Sigmoid colon (tissue), 7 donors: Measurements from ENCODE around the gene CHN2. TPM values are rescaled to one million over a fixed set of nuclear protein-coding genes. Genes with fewer than 3 reads are reported as not detected.

ENCODE experiments used
- DNase-seq: peaks from one replicate; pipeline ENCODE4 v3.0.0-alpha.2; 2019
- H3K27ac ChIP-seq, 4 donors: fragments of 200-600 bp; sonication (generic); one replicate each; pipeline ENCODE4 v1.5.1; 2016 to 2019; ENCODE audit warnings: mild to moderate bottlenecking in 1 of 4
- H3K27me3 ChIP-seq, 3 donors: fragments of 200-600 bp; sonication (generic); one replicate each; pipeline ENCODE4 v1.5.1; 2019; ENCODE audit warnings: mild to moderate bottlenecking in 1 of 3
- H3K36me3 ChIP-seq, 4 donors: fragments of 200-600 bp; sonication (generic); one replicate each; pipeline ENCODE4 v1.5.1; 2016 to 2019
- H3K4me1 ChIP-seq, 4 donors: fragments of 200-600 bp; sonication (generic); one replicate each; pipeline ENCODE4 v1.5.1; 2017 to 2019
- H3K4me3 ChIP-seq, 4 donors: fragments of 200-600 bp; sonication (generic); one replicate each; pipeline ENCODE4 v1.5.1; 2017 to 2019; ENCODE audit warnings: mild to moderate bottlenecking in 2 of 4, moderate library complexity in 1 of 4
- H3K9me3 ChIP-seq, 4 donors: fragments of 200-600 bp in 3 of 4; sonication (generic) in 3 of 4; one replicate each; pipeline versions ENCODE4 v1.5.1 to v1.6.1; 2013 to 2019
- EP300 ChIP-seq, 4 donors: sonication (generic); formaldehyde crosslinking; IDR thresholded peaks; one replicate each; pipeline ENCODE4 v1.6.1; 2017; ENCODE audit warnings: antibody characterized with exemption in 4 of 4
- POLR2A ChIP-seq, 2 donors: fragments of 450-650 bp; IDR thresholded peaks; one replicate each; pipeline ENCODE4 v1.6.1; 2016; ENCODE audit warnings: antibody characterized with exemption in 2 of 2, mild to moderate bottlenecking in 2 of 2, moderate library complexity in 2 of 2
- POLR2AphosphoS5 ChIP-seq, 4 donors: sonication (generic); formaldehyde crosslinking; IDR thresholded peaks; one replicate each; pipeline ENCODE4 v1.6.1; 2017; ENCODE audit warnings: antibody characterized with exemption in 4 of 4
- WGBS, 2 donors: extraction: QIAGEN DNeasy Blood & Tissue Kit; methylation state at CpG; one replicate each; pipeline ENCODE4 v1.1.7; 2013; 5-methylcytosine and 5-hydroxymethylcytosine counted together
- intact Hi-C: fragments of 100-400 bp; cut with DNase I; formaldehyde crosslinking; loops from one replicate; pipeline ENCODE4 v1.15.1; 2023
- polyA plus RNA-seq, 3 donors: library from polyadenylated mRNA; stranded (reverse); fragments of 200-250 nt; gene quantifications; one replicate each; pipeline ENCODE4 v1.2.3, GENCODE V29; 2013
- total RNA-seq, 4 donors: library from RNA; depleted of rRNA; stranded (reverse); fragments of >200 nt; gene quantifications; one replicate each; pipeline ENCODE4 v1.1.0, GENCODE V29; 2016
- TF ChIP-seq, protein P1 (sequence below), 4 experiments: fragments of 450-650 bp in 3 of 4; fragments of 200-600 bp in 1 of 4; IDR thresholded peaks; one replicate each; pipeline ENCODE4 v1.5.1; 2016 to 2019; ENCODE audit warnings: antibody characterized with exemption in 4 of 4, mild to moderate bottlenecking in 3 of 4, moderate library complexity in 2 of 4
- donor health status: healthy with polysubstance abuse.
- donor health status: Bipolar disorder and iron deficiency.
- donor health status: healthy.

The CHN2 gene
- total and polyA plus RNA-seq, 7 donors = 4.2 to 37.7 (median 15.8) TPM

DNA sequence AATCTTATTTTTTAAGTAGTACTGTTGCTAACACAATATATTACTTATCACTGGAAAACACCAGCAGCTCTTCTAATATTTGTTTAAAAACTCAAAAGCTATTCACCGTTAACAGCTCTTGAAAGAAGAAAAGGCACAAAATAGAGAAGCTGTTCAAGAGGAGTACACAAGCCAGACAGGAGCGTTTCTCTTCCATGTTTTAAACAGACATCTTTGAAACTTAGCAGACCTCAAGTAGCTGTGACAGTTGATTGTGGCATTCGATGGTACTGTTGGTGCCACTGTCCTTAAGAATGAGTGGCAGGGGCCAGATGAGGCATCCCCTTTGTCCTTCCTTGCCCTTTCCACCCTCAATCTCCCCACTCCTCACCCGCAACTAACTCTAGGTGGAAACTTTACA is 287.5 kb downstream of the CHN2 start:
- intact Hi-C loops = loop anchor here (5.0 kb wide), 1 partner anchor 80 kb away; the partner anchor contains the start of gene PRR15
- Histone ChIP-seq H3K27ac (peak overlapping the region; percentile 24 to 91 (median 69)), H3K4me1 (peaks cover 0 to 72% (median 59%) of the 10 kb centered on the region in 4 donors)

DNA sequence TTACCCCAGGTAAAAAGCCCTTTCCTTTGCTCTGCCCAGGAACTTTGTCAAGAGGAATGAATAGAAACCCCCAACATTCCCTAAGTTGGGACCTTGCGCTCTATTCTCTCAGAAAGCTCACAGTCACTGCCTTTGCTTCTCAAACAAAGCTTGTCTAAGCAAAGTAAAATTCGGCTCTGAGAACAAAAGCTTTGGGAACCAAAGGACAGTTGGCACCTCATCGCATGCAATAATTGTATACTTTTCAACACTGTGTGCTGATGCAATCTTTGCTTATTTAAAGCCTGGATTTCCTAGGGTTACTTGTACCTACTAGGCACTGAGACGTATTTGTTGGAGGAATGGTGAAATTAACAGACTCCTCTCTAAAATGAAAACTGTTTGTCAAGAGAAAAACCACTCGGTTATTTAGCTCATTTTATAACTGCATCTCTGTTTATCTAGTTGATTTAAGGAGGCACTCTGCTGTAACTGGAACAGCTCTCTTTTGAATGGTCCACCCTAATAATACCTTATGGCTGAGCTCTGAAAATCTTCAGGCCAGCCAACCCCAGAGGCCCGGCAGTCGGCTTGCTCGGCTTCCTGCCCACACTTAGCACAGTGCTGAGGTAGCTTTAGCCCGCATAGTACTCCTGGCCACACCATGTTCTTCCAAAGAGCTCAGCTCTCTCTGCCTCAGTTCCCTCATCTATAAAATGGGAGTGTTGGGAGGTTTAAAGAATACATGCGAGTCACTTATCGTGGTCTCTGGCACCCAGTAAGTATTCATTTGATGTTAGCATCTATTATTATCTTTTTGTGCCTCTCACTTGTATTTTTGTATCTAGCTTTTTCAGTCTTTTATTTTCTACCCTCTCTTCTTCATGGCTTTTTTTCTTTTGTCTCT is 288.9 kb downstream of the CHN2 start:
- WGBS, 2 donors = 72 to 79% methylated on average over 11 of the region's 11 CpGs
- H3K4me3 ChIP-seq = no peak overlapping the region

More for the DNA sequence above, 287.5 kb downstream of the CHN2 start:
- 87 to 92% methylated on average over 4 of the region's 4 CpGs for WGBS, 2 donors
- H3K4me3 ChIP-seq = no peak overlapping the region
- TF ChIP-seq, protein P1, sequence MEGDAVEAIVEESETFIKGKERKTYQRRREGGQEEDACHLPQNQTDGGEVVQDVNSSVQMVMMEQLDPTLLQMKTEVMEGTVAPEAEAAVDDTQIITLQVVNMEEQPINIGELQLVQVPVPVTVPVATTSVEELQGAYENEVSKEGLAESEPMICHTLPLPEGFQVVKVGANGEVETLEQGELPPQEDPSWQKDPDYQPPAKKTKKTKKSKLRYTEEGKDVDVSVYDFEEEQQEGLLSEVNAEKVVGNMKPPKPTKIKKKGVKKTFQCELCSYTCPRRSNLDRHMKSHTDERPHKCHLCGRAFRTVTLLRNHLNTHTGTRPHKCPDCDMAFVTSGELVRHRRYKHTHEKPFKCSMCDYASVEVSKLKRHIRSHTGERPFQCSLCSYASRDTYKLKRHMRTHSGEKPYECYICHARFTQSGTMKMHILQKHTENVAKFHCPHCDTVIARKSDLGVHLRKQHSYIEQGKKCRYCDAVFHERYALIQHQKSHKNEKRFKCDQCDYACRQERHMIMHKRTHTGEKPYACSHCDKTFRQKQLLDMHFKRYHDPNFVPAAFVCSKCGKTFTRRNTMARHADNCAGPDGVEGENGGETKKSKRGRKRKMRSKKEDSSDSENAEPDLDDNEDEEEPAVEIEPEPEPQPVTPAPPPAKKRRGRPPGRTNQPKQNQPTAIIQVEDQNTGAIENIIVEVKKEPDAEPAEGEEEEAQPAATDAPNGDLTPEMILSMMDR (IDR thresholded peaks at IDR 0.05) = no peak
- TF ChIP-seq POLR2AphosphoS5 (IDR thresholded peaks at IDR 0.05) = peak in 2 of 4 donors; percentile 49 to 54
- no peak for TF ChIP-seq EP300 (IDR thresholded peaks at IDR 0.05)
- no peak for TF ChIP-seq POLR2A (IDR thresholded peaks at IDR 0.05)
- no peaks in the 10 kb centered on the region for H3K9me3 ChIP-seq
- no peaks in the 10 kb centered on the region for H3K36me3 ChIP-seq
- DNase-seq = no peak
- H3K27me3 ChIP-seq = no peaks in the 10 kb centered on the region

DNA sequence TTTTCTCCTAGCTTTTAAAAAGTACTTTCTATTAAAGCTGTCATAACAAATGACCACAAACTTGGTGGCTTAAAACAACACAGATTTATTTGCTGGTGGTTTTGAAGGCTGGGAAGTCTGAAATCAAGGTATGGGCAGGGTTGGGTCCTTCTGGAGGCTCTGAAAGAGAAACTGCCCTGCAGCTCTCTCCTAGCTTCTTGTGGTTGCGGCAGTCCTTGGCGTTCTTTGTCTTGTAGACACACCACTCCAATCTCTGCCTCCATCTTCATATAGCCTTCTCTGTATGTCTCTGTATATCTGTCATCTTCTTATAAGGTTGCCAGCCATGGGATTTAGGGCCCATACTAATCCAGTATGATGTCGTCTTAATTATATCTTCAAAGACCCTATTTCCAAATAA is 289.7 kb downstream of the CHN2 start:
- Histone ChIP-seq H3K27ac (peak overlapping the region in 3 of 4 donors; percentile 18 to 91 (median 69)), H3K27me3 (no peaks in the 10 kb centered on the region), H3K4me1 (peaks cover 0 to 81% (median 70%) of the 10 kb centered on the region in 4 donors), H3K4me3 (no peak overlapping the region), H3K9me3 (no peaks in the 10 kb centered on the region), H3K36me3 (no peaks in the 10 kb centered on the region)
- intact Hi-C loops = loop anchor here (5.0 kb wide), 1 partner anchor 78 kb away; the partner anchor contains the start of gene PRR15
- no peak for TF ChIP-seq POLR2A (IDR thresholded peaks at IDR 0.05)
- no peak for TF ChIP-seq EP300 (IDR thresholded peaks at IDR 0.05)
- TF ChIP-seq, protein P1 (IDR thresholded peaks at IDR 0.05) = no peak
- no peak for TF ChIP-seq POLR2AphosphoS5 (IDR thresholded peaks at IDR 0.05)
- DNase-seq = no peak
- WGBS, 2 donors = 92 to 94% methylated on average over 3 of the region's 3 CpGs

More for the DNA sequence above, 288.9 kb downstream of the CHN2 start:
- Histone ChIP-seq H3K27me3 (no peaks in the 10 kb centered on the region), H3K9me3 (no peaks in the 10 kb centered on the region), H3K36me3 (no peaks in the 10 kb centered on the region), H3K4me1 (peaks cover 0 to 84% (median 69%) of the 10 kb centered on the region in 4 donors), H3K27ac (peak overlapping the region; percentile 18 to 91 (median 65))
- TF ChIP-seq EP300 (IDR thresholded peaks at IDR 0.05) (no peak), POLR2A (IDR thresholded peaks at IDR 0.05) (no peak), POLR2AphosphoS5 (IDR thresholded peaks at IDR 0.05) (no peak)
- TF ChIP-seq, protein P1 (IDR thresholded peaks at IDR 0.05) = no peak
- intact Hi-C loops = loop anchor here (5.0 kb wide), 1 partner anchor 79 kb away; the partner anchor contains the start of gene PRR15
- DNase-seq = peak; percentile 71

DNA sequence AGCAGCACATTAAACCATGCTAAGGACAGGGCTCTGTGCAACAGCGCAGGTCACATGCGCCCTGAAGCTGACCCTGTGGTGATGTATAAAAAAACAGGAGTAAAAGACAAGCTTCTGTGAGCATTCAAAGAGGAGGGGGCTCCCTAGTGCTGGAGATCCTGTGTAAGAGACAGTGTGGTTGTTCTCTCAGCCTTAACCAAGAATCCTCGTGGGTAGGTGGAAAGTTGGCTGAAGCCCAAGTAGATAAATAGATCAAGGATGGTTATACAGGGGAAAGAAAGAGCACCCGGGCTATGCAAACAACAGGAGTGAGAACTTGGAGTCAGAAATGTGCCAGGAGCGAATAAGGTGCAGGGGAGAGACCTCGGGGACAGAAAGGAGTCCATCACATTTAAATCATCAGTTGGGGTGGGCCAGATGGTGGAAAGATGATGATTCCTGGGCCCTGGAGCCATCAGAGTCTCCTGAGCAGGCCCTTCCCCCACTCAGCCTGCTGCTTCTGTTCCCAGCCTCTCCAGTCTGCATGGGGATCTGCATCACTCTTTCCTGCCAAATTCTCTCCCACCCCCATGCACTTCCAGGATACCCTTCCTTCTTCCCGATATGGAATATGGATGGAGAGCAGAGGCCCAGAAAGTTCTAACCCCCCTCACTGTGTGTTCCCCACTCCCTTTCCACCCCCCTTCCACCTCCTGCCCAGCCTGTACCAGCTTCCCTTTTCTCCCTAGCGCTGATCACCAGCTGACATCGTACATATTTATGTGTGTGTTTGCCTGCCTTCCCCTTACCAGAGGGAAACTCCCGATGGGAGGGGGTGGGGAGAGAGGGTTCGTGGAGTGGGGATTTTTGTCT is 291.0 kb downstream of the CHN2 start:
- Histone ChIP-seq H3K27ac (peak overlapping the region in 1 of 4 donors; percentile 38), H3K4me1 (peaks cover 0 to 76% (median 58%) of the 10 kb centered on the region in 4 donors), H3K36me3 (no peaks in the 10 kb centered on the region), H3K9me3 (no peaks in the 10 kb centered on the region), H3K27me3 (no peaks in the 10 kb centered on the region), H3K4me3 (no peak overlapping the region)
- 25 to 40% methylated on average over 11 of the region's 11 CpGs for WGBS, 2 donors
- intact Hi-C loops = no loop called here
- no peak for DNase-seq
- TF ChIP-seq POLR2AphosphoS5 (IDR thresholded peaks at IDR 0.05) = no peak
